Measurements from ENCODE around the gene ABCC2. TPM values are rescaled to one million over a fixed set of nuclear protein-coding genes. Genes with fewer than 3 reads are reported as not detected.

ABCC2 gene
- total RNA-seq, 1 donor from 2014 or later = 1.9 TPM

GRCh38 chr10:99895867-99896266, 113.4 kb downstream of the ABCC2 start:
- Mint-ChIP-seq H3K9me3 (ENCODE audit: unreplicated experiment) (no peaks in the 10 kb centered on the region), H3K36me3 (ENCODE audit: low read depth, unreplicated experiment) (peaks cover 50% of the 10 kb centered on the region), H3K4me1 (ENCODE audit: unreplicated experiment) (no peaks in the 10 kb centered on the region), H3K27ac (ENCODE audit: unreplicated experiment) (no peak overlapping the region), H3K27me3 (ENCODE audit: unreplicated experiment) (no peaks in the 10 kb centered on the region), H3K4me3 (ENCODE audit: unreplicated experiment) (no peak overlapping the region)
- DNase-seq (ENCODE audit: low spot score) = no peak
- no peak for TF ChIP-seq CTCF (IDR thresholded peaks at IDR 0.05; ENCODE audit: unreplicated experiment)

Other genes starting within 250 kb of the ABCC2 start
- gene NKX2-3, start 249.7 kb upstream of the ABCC2 start, total RNA-seq (ENCODE audit: unreplicated experiment) = 0.82 TPM
- gene SLC25A28, start 162.2 kb upstream of the ABCC2 start, total RNA-seq (ENCODE audit: unreplicated experiment) = 34.5 TPM
- gene ENTPD7, start 123.1 kb upstream of the ABCC2 start, total RNA-seq (ENCODE audit: unreplicated experiment) = 16.5 TPM
- gene COX15, start 50.5 kb upstream of the ABCC2 start, total RNA-seq (ENCODE audit: unreplicated experiment) = 34.5 TPM
- gene CUTC, start 50.4 kb upstream of the ABCC2 start, total RNA-seq (ENCODE audit: unreplicated experiment) = 13.7 TPM
- 21.8 TPM for gene DNMBP, start 227.3 kb downstream of the ABCC2 start, total RNA-seq (ENCODE audit: unreplicated experiment)

All from endothelial cell (in vitro differentiated cells).